Measurements from ENCODE around the gene TRAPPC1. TPM values are rescaled to one million over a fixed set of nuclear protein-coding genes. Genes with fewer than 3 reads are reported as not detected.

The TRAPPC1 gene
- total RNA-seq, 1 experiment from 2014 or later, result 99.7 TPM

DNA sequence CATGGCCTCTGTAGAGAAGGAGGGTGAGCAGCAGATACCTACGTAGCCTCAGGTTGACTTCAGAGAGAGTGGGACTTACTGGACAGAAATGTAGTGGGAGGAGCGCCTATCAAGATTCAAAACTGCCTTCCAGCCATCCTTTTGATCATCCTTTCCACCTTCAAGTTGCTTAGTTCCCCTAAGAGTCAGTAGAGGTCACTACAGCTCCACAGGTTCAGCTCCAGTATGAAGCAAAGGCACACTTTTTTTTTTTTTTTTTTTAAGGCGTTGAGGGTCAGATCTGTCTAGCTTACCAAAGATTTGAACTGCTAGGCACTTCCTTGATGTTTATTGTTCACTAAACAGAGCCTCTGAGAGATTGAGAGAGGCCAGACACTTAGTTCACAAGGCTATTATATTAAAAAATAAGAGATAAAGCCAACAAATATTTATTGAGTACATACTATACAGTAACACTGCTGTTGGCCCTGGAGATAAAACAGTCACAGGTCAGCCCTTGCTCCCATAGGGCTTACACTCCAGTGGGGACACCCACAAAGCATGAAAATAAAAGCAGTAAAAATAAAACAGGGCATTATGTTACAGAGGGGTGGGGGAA, 18.7 kb downstream of the TRAPPC1 start:
- no peak overlapping the region for H3K27ac Mint-ChIP-seq
- peaks cover 13% of the 10 kb centered on the region for H3K4me1 Mint-ChIP-seq
- no peak for DNase-seq (ENCODE audit: low spot score)
- H3K27me3 Mint-ChIP-seq (ENCODE audit: low read depth), result peaks cover 47% of the 10 kb centered on the region
- H3K36me3 Mint-ChIP-seq, result no peaks in the 10 kb centered on the region
- no peak overlapping the region for H3K4me3 Mint-ChIP-seq
- H3K9me3 Mint-ChIP-seq, result no peaks in the 10 kb centered on the region
- ChIA-PET CTCF (interaction anchor here (0.6 to 5.2 kb wide), 30 partner anchors 9 to 284 kb away, joined by 3 to 50 read pairs (median 4); partner anchors contain the start of genes ALOX15B, CNTROB and TRAPPC1), POLR2A (interaction anchor here (0.6 to 0.7 kb wide), 4 partner anchors 19 to 209 kb away, joined by 4 to 6 read pairs (median 4); no protein-coding TSS in a partner anchor)
- TF ChIP-seq, protein P1, sequence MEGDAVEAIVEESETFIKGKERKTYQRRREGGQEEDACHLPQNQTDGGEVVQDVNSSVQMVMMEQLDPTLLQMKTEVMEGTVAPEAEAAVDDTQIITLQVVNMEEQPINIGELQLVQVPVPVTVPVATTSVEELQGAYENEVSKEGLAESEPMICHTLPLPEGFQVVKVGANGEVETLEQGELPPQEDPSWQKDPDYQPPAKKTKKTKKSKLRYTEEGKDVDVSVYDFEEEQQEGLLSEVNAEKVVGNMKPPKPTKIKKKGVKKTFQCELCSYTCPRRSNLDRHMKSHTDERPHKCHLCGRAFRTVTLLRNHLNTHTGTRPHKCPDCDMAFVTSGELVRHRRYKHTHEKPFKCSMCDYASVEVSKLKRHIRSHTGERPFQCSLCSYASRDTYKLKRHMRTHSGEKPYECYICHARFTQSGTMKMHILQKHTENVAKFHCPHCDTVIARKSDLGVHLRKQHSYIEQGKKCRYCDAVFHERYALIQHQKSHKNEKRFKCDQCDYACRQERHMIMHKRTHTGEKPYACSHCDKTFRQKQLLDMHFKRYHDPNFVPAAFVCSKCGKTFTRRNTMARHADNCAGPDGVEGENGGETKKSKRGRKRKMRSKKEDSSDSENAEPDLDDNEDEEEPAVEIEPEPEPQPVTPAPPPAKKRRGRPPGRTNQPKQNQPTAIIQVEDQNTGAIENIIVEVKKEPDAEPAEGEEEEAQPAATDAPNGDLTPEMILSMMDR (IDR thresholded peaks at IDR 0.05), result 0 out of 2 replicates have a peak, but pooled peaks have one; percentile 29
- TF ChIP-seq, protein P2, sequence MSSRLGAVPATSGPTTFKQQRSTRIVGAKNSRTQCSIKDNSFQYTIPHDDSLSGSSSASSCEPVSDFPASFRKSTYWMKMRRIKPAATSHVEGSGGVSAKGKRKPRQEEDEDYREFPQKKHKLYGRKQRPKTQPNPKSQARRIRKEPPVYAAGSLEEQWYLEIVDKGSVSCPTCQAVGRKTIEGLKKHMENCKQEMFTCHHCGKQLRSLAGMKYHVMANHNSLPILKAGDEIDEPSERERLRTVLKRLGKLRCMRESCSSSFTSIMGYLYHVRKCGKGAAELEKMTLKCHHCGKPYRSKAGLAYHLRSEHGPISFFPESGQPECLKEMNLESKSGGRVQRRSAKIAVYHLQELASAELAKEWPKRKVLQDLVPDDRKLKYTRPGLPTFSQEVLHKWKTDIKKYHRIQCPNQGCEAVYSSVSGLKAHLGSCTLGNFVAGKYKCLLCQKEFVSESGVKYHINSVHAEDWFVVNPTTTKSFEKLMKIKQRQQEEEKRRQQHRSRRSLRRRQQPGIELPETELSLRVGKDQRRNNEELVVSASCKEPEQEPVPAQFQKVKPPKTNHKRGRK (CRISPR knock-in tag; IDR thresholded peaks at IDR 0.05; ENCODE audit: borderline replicate concordance), result no peak
- TF ChIP-seq, protein P3, sequence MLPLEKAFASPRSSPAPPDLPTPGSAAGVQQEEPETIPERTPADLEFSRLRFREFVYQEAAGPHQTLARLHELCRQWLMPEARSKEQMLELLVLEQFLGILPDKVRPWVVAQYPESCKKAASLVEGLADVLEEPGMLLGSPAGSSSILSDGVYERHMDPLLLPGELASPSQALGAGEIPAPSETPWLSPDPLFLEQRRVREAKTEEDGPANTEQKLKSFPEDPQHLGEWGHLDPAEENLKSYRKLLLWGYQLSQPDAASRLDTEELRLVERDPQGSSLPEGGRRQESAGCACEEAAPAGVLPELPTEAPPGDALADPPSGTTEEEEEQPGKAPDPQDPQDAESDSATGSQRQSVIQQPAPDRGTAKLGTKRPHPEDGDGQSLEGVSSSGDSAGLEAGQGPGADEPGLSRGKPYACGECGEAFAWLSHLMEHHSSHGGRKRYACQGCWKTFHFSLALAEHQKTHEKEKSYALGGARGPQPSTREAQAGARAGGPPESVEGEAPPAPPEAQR (CRISPR knock-in tag; IDR thresholded peaks at IDR 0.05), result no peak
- peak; percentile 35 for ATAC-seq

DNA sequence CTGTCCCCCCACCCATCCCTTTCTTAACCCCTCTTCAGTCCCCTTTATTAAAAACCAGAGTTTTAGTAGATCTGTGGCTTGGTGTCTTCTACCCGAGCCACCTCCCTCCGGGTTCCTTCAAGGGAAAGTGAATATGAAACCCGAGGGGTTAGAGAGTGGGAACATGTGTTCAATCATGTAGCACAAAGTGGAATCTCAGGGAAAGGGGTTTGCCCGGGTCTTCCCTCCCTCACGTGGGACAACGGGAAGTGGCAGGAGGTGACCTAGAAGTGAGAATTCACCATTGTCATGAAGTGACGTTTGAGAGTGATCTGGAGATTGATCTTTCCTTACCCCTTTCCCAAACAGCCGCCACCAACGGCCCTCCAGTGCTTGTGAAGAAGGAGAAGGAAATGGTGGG, 20.6 kb downstream of the TRAPPC1 start:
- TF ChIP-seq, protein P4, sequence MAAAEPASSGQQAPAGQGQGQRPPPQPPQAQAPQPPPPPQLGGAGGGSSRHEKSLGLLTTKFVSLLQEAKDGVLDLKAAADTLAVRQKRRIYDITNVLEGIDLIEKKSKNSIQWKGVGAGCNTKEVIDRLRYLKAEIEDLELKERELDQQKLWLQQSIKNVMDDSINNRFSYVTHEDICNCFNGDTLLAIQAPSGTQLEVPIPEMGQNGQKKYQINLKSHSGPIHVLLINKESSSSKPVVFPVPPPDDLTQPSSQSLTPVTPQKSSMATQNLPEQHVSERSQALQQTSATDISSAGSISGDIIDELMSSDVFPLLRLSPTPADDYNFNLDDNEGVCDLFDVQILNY (CRISPR knock-in tag; IDR thresholded peaks at IDR 0.05), result no peak
- Mint-ChIP-seq H3K27me3 (ENCODE audit: low read depth) (peaks cover 28% of the 10 kb centered on the region), H3K27ac (no peak overlapping the region), H3K9me3 (no peaks in the 10 kb centered on the region), H3K4me3 (no peak overlapping the region), H3K4me1 (peaks cover 8% of the 10 kb centered on the region), H3K36me3 (no peaks in the 10 kb centered on the region)
- no peak for ATAC-seq
- CTCF ChIA-PET, result interaction anchor here (3.1 to 4.4 kb wide), 2 partner anchors 79 to 130 kb away, joined by 30 to 50 read pairs; no protein-coding TSS in a partner anchor
- POLR2A ChIA-PET, result no interaction called here
- no peak for DNase-seq (ENCODE audit: low spot score)

DNA sequence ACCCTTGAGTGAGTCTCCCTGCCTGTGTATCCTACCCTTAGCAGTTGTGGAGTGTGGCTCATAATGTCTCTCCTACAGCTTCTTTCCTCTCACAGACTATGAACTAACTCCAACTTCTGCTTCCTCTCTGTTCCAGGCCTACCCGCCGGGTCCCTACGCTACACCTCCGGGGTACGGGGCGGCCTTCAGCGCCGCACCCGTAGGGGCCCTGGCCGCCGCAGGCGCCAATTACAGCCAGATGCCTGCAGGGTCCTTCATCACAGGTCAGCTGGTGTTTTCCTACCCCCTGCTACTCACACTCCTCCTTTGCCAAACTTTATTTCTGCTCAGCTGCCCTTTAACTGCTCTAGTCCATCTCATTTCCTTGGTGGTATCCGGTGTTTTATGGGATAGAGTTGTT, 21.0 kb downstream of the TRAPPC1 start:
- ChIA-PET POLR2A (no interaction called here), CTCF (interaction anchor here (0.6 to 4.4 kb wide), 3 partner anchors 79 to 131 kb away, joined by 3 to 50 read pairs (median 30); partner anchors contain the start of gene ALOX15B)
- Mint-ChIP-seq H3K9me3 (no peaks in the 10 kb centered on the region), H3K4me3 (no peak overlapping the region), H3K4me1 (peaks cover 8% of the 10 kb centered on the region), H3K36me3 (no peaks in the 10 kb centered on the region), H3K27ac (no peak overlapping the region), H3K27me3 (ENCODE audit: low read depth) (peaks cover 25% of the 10 kb centered on the region)
- no peak for DNase-seq (ENCODE audit: low spot score)
- TF ChIP-seq GRHL2 (CRISPR knock-in tag; IDR thresholded peaks at IDR 0.05; ENCODE audit: insufficient replicate concordance, severe bottlenecking) (no peak), ETV6 (CRISPR knock-in tag; IDR thresholded peaks at IDR 0.05) (no peak)
- ATAC-seq, result no peak

DNA sequence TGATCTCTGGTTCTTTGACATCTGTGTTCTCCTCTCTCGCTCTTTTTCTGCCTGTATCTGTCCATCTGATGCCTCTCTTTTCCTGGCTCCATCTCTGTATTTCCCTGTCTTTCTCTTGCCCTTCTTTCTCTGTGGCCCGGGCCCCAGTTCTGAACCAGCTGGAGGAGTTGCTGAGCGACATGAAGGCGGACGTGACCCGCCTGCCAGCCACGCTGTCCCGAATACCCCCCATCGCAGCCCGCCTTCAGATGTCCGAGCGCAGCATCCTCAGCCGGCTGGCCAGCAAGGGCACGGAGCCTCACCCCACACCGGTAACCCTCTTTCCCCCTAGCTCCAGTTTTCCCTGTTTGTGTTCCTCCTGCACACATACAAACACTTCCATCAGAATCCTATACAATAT, 21.5 kb downstream of the TRAPPC1 start:
- DNase-seq (ENCODE audit: low spot score) (no peak), ATAC-seq (no peak)
- Mint-ChIP-seq H3K36me3 (no peaks in the 10 kb centered on the region), H3K4me1 (peaks cover 6% of the 10 kb centered on the region), H3K27me3 (ENCODE audit: low read depth) (peaks cover 21% of the 10 kb centered on the region), H3K4me3 (no peak overlapping the region), H3K9me3 (no peaks in the 10 kb centered on the region), H3K27ac (no peak overlapping the region)
- POLR2A ChIA-PET, result no interaction called here
- CTCF ChIA-PET, result interaction anchor here (0.6 to 4.4 kb wide), 2 partner anchors 79 to 129 kb away, joined by 3 to 50 read pairs; partner anchors contain the start of gene ALOX15B
- TF ChIP-seq, protein P5, sequence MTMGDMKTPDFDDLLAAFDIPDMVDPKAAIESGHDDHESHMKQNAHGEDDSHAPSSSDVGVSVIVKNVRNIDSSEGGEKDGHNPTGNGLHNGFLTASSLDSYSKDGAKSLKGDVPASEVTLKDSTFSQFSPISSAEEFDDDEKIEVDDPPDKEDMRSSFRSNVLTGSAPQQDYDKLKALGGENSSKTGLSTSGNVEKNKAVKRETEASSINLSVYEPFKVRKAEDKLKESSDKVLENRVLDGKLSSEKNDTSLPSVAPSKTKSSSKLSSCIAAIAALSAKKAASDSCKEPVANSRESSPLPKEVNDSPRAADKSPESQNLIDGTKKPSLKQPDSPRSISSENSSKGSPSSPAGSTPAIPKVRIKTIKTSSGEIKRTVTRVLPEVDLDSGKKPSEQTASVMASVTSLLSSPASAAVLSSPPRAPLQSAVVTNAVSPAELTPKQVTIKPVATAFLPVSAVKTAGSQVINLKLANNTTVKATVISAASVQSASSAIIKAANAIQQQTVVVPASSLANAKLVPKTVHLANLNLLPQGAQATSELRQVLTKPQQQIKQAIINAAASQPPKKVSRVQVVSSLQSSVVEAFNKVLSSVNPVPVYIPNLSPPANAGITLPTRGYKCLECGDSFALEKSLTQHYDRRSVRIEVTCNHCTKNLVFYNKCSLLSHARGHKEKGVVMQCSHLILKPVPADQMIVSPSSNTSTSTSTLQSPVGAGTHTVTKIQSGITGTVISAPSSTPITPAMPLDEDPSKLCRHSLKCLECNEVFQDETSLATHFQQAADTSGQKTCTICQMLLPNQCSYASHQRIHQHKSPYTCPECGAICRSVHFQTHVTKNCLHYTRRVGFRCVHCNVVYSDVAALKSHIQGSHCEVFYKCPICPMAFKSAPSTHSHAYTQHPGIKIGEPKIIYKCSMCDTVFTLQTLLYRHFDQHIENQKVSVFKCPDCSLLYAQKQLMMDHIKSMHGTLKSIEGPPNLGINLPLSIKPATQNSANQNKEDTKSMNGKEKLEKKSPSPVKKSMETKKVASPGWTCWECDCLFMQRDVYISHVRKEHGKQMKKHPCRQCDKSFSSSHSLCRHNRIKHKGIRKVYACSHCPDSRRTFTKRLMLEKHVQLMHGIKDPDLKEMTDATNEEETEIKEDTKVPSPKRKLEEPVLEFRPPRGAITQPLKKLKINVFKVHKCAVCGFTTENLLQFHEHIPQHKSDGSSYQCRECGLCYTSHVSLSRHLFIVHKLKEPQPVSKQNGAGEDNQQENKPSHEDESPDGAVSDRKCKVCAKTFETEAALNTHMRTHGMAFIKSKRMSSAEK (CRISPR knock-in tag; IDR thresholded peaks at IDR 0.05; ENCODE audit: borderline replicate concordance), result no peak
- TF ChIP-seq, protein P6, sequence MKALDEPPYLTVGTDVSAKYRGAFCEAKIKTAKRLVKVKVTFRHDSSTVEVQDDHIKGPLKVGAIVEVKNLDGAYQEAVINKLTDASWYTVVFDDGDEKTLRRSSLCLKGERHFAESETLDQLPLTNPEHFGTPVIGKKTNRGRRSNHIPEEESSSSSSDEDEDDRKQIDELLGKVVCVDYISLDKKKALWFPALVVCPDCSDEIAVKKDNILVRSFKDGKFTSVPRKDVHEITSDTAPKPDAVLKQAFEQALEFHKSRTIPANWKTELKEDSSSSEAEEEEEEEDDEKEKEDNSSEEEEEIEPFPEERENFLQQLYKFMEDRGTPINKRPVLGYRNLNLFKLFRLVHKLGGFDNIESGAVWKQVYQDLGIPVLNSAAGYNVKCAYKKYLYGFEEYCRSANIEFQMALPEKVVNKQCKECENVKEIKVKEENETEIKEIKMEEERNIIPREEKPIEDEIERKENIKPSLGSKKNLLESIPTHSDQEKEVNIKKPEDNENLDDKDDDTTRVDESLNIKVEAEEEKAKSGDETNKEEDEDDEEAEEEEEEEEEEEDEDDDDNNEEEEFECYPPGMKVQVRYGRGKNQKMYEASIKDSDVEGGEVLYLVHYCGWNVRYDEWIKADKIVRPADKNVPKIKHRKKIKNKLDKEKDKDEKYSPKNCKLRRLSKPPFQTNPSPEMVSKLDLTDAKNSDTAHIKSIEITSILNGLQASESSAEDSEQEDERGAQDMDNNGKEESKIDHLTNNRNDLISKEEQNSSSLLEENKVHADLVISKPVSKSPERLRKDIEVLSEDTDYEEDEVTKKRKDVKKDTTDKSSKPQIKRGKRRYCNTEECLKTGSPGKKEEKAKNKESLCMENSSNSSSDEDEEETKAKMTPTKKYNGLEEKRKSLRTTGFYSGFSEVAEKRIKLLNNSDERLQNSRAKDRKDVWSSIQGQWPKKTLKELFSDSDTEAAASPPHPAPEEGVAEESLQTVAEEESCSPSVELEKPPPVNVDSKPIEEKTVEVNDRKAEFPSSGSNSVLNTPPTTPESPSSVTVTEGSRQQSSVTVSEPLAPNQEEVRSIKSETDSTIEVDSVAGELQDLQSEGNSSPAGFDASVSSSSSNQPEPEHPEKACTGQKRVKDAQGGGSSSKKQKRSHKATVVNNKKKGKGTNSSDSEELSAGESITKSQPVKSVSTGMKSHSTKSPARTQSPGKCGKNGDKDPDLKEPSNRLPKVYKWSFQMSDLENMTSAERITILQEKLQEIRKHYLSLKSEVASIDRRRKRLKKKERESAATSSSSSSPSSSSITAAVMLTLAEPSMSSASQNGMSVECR (CRISPR knock-in tag; IDR thresholded peaks at IDR 0.05; ENCODE audit: borderline replicate concordance), result no peak
- no peak for TF ChIP-seq NR2C2 (CRISPR knock-in tag; IDR thresholded peaks at IDR 0.05)
- no peak for TF ChIP-seq ZNF396 (CRISPR knock-in tag; IDR thresholded peaks at IDR 0.05; ENCODE audit: borderline replicate concordance)
- no peak for TF ChIP-seq HMGA2 (CRISPR knock-in tag; IDR thresholded peaks at IDR 0.05)
- TF ChIP-seq TCF7 (CRISPR knock-in tag; IDR thresholded peaks at IDR 0.05; ENCODE audit: low read depth), result no peak
